Astrocyte (in vitro differentiated cells and primary cell): Measurements from ENCODE around the gene DIP2C. TPM values are rescaled to one million over a fixed set of nuclear protein-coding genes. Genes with fewer than 3 reads are reported as not detected.

Experiments
- DNase-seq: peaks from one replicate; pipeline ENCODE4 v3.0.0-alpha.2; 2010; ENCODE audit warnings: low read depth
- FAIRE-seq: peaks from 2 replicates; lab custom pipeline; 2011; peaks lifted over from hg19 to GRCh38; lab: Jason Lieb, UNC
- H2AFZ ChIP-seq: 2 replicates; pipeline ENCODE4 v1.6.0; 2012; ENCODE audit warnings: low read depth, low read length, inconsistent platforms
- H3K27ac ChIP-seq: 2 replicates; pipeline ENCODE4 v1.5.1; 2011; ENCODE audit warnings: low read depth, low read length, inconsistent platforms
- H3K27me3 ChIP-seq: 2 replicates; pipeline ENCODE4 v1.6.0; 2011; ENCODE audit warnings: low read length, inconsistent platforms; ENCODE audit not compliant: insufficient read depth
- H3K36me3 ChIP-seq: 2 replicates; pipeline ENCODE4 v1.5.1; 2011; ENCODE audit warnings: low read length, inconsistent platforms; ENCODE audit not compliant: insufficient read depth
- H3K4me1 ChIP-seq: 2 replicates; pipeline ENCODE4 v1.5.1; 2011; ENCODE audit warnings: low read length, inconsistent platforms; ENCODE audit not compliant: insufficient read depth
- H3K4me2 ChIP-seq: 2 replicates; pipeline ENCODE4 v1.6.0; 2012; ENCODE audit warnings: low read length, inconsistent platforms
- H3K4me3 ChIP-seq: 2 replicates; pipeline ENCODE4 v1.5.1; 2011; ENCODE audit warnings: low read depth, mild to moderate bottlenecking, low read length, inconsistent platforms; ENCODE audit not compliant: insufficient read depth
- H3K79me2 ChIP-seq: 2 replicates; pipeline ENCODE4 v1.6.0; 2012; ENCODE audit warnings: mild to moderate bottlenecking, low read length, inconsistent platforms; ENCODE audit not compliant: insufficient read depth
- H3K9ac ChIP-seq: 2 replicates; pipeline ENCODE4 v1.6.0; 2012; ENCODE audit warnings: mild to moderate bottlenecking, low read length, inconsistent platforms
- H3K9me3 ChIP-seq: 2 replicates; pipeline ENCODE4 v1.5.1; 2012; ENCODE audit warnings: low read depth, mild to moderate bottlenecking, low read length, inconsistent platforms; ENCODE audit not compliant: insufficient read depth
- H4K20me1 ChIP-seq: 2 replicates; pipeline ENCODE4 v1.6.0; 2012; ENCODE audit warnings: low read length, inconsistent platforms; ENCODE audit not compliant: insufficient read depth
- H3K27ac Mint-ChIP-seq: one replicate; pipeline ENCODE4 v1.8.0; 2021; ENCODE audit warnings: mild to moderate bottlenecking, mixed read lengths; ENCODE audit not compliant: unreplicated experiment
- H3K27me3 Mint-ChIP-seq: one replicate; pipeline ENCODE4 v1.8.0; 2021; ENCODE audit warnings: low read depth, mixed read lengths; ENCODE audit not compliant: unreplicated experiment
- H3K36me3 Mint-ChIP-seq: one replicate; pipeline ENCODE4 v1.8.0; 2021; ENCODE audit warnings: low read depth, mixed read lengths; ENCODE audit not compliant: unreplicated experiment
- H3K4me1 Mint-ChIP-seq: one replicate; pipeline ENCODE4 v1.8.0; 2021; ENCODE audit warnings: low read depth, mixed read lengths; ENCODE audit not compliant: unreplicated experiment
- H3K4me3 Mint-ChIP-seq: one replicate; pipeline ENCODE4 v1.8.0; 2021; ENCODE audit warnings: mild to moderate bottlenecking, moderate library complexity, mixed read lengths; ENCODE audit not compliant: unreplicated experiment
- H3K9me3 Mint-ChIP-seq: one replicate; pipeline ENCODE4 v1.8.0; 2021; ENCODE audit warnings: mild to moderate bottlenecking, mixed read lengths; ENCODE audit not compliant: unreplicated experiment
- CTCF ChIP-seq: IDR thresholded peaks from 2 replicates; pipeline ENCODE4 v1.5.1; 2011; ENCODE audit warnings: low read depth, mild to moderate bottlenecking, inconsistent platforms, low read length, moderate library complexity; ENCODE audit not compliant: insufficient read depth
- EZH2 ChIP-seq: IDR thresholded peaks from 2 replicates; pipeline ENCODE4 v1.6.1; 2012; ENCODE audit warnings: mild to moderate bottlenecking, low read length, inconsistent platforms; ENCODE audit not compliant: insufficient read depth
- total RNA-seq: library from RNA; stranded (reverse); gene quantifications from 2 replicates; pipeline ENCODE4 v1.2.1, GENCODE V29; 2021

The DIP2C gene
- total RNA-seq, 1 donor from 2014 or later = 27.3 TPM

- Mint-ChIP-seq H3K27ac (no peak overlapping the region), H3K4me3 (no peak overlapping the region)
These were observed 143.0 kb downstream of the DIP2C start for GRCh38 chr10:546451-546850.

GRCh38 chr10:543862-544822 is 145.3 kb downstream of the DIP2C start:
- Histone ChIP-seq H3K36me3 (no peaks in the 10 kb centered on the region), H3K4me2 (no peak overlapping the region), H3K9ac (no peak overlapping the region), H3K27ac (no peak overlapping the region), H3K79me2 (peaks cover 80% of the 10 kb centered on the region), H4K20me1 (peaks cover 88% of the 10 kb centered on the region), H3K4me1 (peaks cover 7% of the 10 kb centered on the region), H3K9me3 (no peaks in the 10 kb centered on the region), H2AFZ (no peak overlapping the region), H3K27me3 (no peaks in the 10 kb centered on the region), H3K4me3 (no peak overlapping the region)
- TF ChIP-seq EZH2 = no peak
- no peak for TF ChIP-seq CTCF
- peaks cover 14% of the 10 kb centered on the region for H3K36me3 Mint-ChIP-seq
- H3K9me3 Mint-ChIP-seq = peaks cover 1% of the 10 kb centered on the region
- FAIRE-seq = no peak
- no peak overlapping the region for H3K27ac Mint-ChIP-seq
- no peak overlapping the region for H3K4me3 Mint-ChIP-seq
- DNase-seq = no peak
- H3K27me3 Mint-ChIP-seq = no peaks in the 10 kb centered on the region
- peaks cover 43% of the 10 kb centered on the region for H3K4me1 Mint-ChIP-seq

More at GRCh38 chr10:546451-546850, 143.0 kb downstream of the DIP2C start:
- H3K36me3 ChIP-seq = no peaks in the 10 kb centered on the region
- TF ChIP-seq EZH2 (no peak), CTCF (no peak)
- no peak overlapping the region for H3K4me2 ChIP-seq
- no peak for DNase-seq
- H2AFZ ChIP-seq = no peak overlapping the region
- H3K27ac ChIP-seq = no peak overlapping the region
- H3K9ac ChIP-seq = no peak overlapping the region
- Mint-ChIP-seq H3K4me1 (peaks cover 42% of the 10 kb centered on the region), H3K36me3 (peaks cover 15% of the 10 kb centered on the region), H3K9me3 (peaks cover 2% of the 10 kb centered on the region), H3K27me3 (no peaks in the 10 kb centered on the region)
- H3K9me3 ChIP-seq = no peaks in the 10 kb centered on the region
- no peak for FAIRE-seq
- H3K4me3 ChIP-seq = no peak overlapping the region
- H3K4me1 ChIP-seq = peaks cover 7% of the 10 kb centered on the region
- H3K27me3 ChIP-seq = no peaks in the 10 kb centered on the region
- peaks cover 91% of the 10 kb centered on the region for H4K20me1 ChIP-seq
- peaks cover 81% of the 10 kb centered on the region for H3K79me2 ChIP-seq

- Histone ChIP-seq H3K79me2 (peaks cover 80% of the 10 kb centered on the region), H3K27me3 (no peaks in the 10 kb centered on the region), H3K27ac (no peak overlapping the region), H3K4me2 (no peak overlapping the region), H4K20me1 (peaks cover 89% of the 10 kb centered on the region), H2AFZ (no peak overlapping the region), H3K36me3 (no peaks in the 10 kb centered on the region), H3K9me3 (no peaks in the 10 kb centered on the region), H3K4me3 (no peak overlapping the region), H3K4me1 (peaks cover 11% of the 10 kb centered on the region), H3K9ac (no peak overlapping the region)
- FAIRE-seq = no peak
- Mint-ChIP-seq H3K27ac (no peak overlapping the region), H3K4me1 (peaks cover 50% of the 10 kb centered on the region), H3K36me3 (peaks cover 13% of the 10 kb centered on the region), H3K27me3 (no peaks in the 10 kb centered on the region), H3K9me3 (no peaks in the 10 kb centered on the region), H3K4me3 (no peak overlapping the region)
- DNase-seq = no peak
- TF ChIP-seq CTCF = no peak
- TF ChIP-seq EZH2 = no peak
These were observed 146.3 kb downstream of the DIP2C start for GRCh38 chr10:543131-543530.
